ENCODE data around the gene KIRREL3.

Gene KIRREL3

GRCh38 chr11:126791446-126791845, 209.1 kb downstream of the KIRREL3 start:
- TF ChIP-seq, protein P1, sequence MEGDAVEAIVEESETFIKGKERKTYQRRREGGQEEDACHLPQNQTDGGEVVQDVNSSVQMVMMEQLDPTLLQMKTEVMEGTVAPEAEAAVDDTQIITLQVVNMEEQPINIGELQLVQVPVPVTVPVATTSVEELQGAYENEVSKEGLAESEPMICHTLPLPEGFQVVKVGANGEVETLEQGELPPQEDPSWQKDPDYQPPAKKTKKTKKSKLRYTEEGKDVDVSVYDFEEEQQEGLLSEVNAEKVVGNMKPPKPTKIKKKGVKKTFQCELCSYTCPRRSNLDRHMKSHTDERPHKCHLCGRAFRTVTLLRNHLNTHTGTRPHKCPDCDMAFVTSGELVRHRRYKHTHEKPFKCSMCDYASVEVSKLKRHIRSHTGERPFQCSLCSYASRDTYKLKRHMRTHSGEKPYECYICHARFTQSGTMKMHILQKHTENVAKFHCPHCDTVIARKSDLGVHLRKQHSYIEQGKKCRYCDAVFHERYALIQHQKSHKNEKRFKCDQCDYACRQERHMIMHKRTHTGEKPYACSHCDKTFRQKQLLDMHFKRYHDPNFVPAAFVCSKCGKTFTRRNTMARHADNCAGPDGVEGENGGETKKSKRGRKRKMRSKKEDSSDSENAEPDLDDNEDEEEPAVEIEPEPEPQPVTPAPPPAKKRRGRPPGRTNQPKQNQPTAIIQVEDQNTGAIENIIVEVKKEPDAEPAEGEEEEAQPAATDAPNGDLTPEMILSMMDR (IDR thresholded peaks at IDR 0.05; ENCODE audit: extremely low read depth, insufficient read depth, missing control alignments): no peak
- in situ Hi-C loops (cut with MboI; ENCODE audit: low pct_unique_long_range_greater_than_20kb, low sequenced_read_pairs, unreplicated experiment): no loop called here
- DNase-seq (ENCODE audit: low spot score): no peak

DNA sequence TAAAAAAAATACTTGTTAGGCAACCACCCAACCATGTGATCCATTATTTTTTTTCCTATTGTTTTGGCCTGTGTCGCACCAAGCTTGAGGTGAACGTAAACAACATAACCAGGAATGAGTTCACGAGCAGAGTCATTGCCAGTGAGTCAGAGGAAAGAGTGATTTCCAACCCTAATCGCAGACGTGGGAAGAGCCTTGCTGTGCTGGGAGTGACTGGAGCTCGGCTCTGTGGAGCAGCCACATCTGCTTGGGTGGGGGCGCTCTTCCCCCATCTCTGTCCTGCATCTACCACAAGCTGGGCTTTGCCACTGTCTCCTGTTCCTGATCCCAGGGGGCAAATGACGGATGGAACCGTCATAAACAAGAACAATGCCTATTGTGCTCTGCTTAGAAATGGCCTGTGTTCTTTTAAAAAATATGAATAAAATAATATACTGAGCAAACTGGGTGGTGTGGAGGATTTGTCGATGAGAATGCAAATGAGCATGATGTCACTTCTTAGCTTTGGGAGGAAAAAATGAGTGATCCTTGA, 210.0 kb downstream of the KIRREL3 start:
- DNase-seq (ENCODE audit: low spot score): no peak
- TF ChIP-seq, protein P1 (IDR thresholded peaks at IDR 0.05; ENCODE audit: extremely low read depth, insufficient read depth, missing control alignments): no peak
- in situ Hi-C loops (cut with MboI; ENCODE audit: low pct_unique_long_range_greater_than_20kb, low sequenced_read_pairs, unreplicated experiment): no loop called here

DNA sequence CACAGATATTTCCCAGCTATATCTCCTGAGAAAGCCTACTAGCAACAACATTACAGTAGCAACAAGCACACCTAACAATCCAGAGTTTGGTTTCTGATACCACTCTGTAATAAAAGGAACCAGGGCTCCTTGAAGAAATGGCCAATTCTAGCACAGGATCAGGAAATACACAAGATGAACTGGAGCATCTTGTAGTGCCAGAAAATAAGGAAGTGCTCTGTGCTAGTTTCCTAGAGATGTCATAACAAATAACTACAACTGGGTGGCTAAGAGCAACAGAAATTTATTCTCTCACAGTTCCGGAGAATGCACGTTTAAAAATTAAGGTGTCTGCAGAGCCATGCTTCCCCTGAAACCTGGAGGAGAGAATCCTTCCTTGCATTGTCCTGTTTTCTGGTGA, 217.8 kb downstream of the KIRREL3 start:
- in situ Hi-C loops (cut with MboI; ENCODE audit: low pct_unique_long_range_greater_than_20kb, low sequenced_read_pairs, unreplicated experiment): no loop called here
- DNase-seq (ENCODE audit: low spot score): no peak
- TF ChIP-seq, protein P1 (IDR thresholded peaks at IDR 0.05; ENCODE audit: extremely low read depth, insufficient read depth, missing control alignments): no peak

GRCh38 chr11:126781942-126782341, 218.6 kb downstream of the KIRREL3 start:
- TF ChIP-seq, protein P1 (IDR thresholded peaks at IDR 0.05; ENCODE audit: extremely low read depth, insufficient read depth, missing control alignments): no peak
- no peak for DNase-seq (ENCODE audit: low spot score)
- in situ Hi-C loops (cut with MboI; ENCODE audit: low pct_unique_long_range_greater_than_20kb, low sequenced_read_pairs, unreplicated experiment): no loop called here

GRCh38 chr11:126776119-126776518, 224.5 kb downstream of the KIRREL3 start:
- TF ChIP-seq, protein P1 (IDR thresholded peaks at IDR 0.05; ENCODE audit: extremely low read depth, insufficient read depth, missing control alignments): no peak
- no peak for DNase-seq (ENCODE audit: low spot score)
- in situ Hi-C loops (cut with MboI; ENCODE audit: low pct_unique_long_range_greater_than_20kb, low sequenced_read_pairs, unreplicated experiment): no loop called here

DNA sequence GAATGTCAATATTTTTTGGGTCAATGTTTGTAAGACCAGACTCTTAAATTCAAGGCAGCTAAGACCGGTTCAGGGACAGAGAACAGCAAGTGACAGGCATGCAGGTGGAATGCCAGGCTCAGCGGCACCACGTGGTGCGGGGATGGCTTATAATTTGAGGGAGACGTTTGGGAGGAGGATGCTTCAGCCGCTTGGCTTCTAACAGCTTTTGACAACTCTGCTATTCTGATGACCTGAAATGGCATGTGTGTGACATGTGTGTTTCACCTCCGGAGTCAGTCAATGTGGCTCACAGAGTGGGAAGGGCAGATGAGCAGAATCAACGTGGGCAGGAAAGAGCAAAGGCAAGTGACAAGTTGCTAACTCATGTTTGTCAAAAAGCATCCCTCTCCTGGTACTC, 228.3 kb downstream of the KIRREL3 start:
- in situ Hi-C loops (cut with MboI; ENCODE audit: low pct_unique_long_range_greater_than_20kb, low sequenced_read_pairs, unreplicated experiment): no loop called here

More for the DNA sequence above, 228.3 kb downstream of the KIRREL3 start:
- TF ChIP-seq, protein P1 (IDR thresholded peaks at IDR 0.05; ENCODE audit: extremely low read depth, insufficient read depth, missing control alignments): no peak
- no peak for DNase-seq (ENCODE audit: low spot score)

All from GM13977 (cell line).